Hepatocyte (in vitro differentiated cells): Measurements from ENCODE around the gene RBBP5. TPM values are rescaled to one million over a fixed set of nuclear protein-coding genes. Genes with fewer than 3 reads are reported as not detected.

Experiments used
- DNase-seq: peaks from one replicate; pipeline ENCODE4 v3.0.0-alpha.2; 2016; ENCODE audit warnings: low spot score
- H2AFZ ChIP-seq: fragments of 200-600 bp; sonication (generic); 2 replicates; pipeline ENCODE4 v1.6.0; 2016; ENCODE audit warnings: antibody characterized with exemption, mild to moderate bottlenecking
- H3K27ac ChIP-seq: fragments of 200-600 bp; sonication (generic); 2 replicates; pipeline ENCODE4 v1.5.1; 2016; ENCODE audit warnings: mild to moderate bottlenecking
- H3K27me3 ChIP-seq: fragments of 200-600 bp; sonication (generic); 2 replicates; pipeline ENCODE4 v1.6.1; 2016
- H3K36me3 ChIP-seq: fragments of 200-600 bp; sonication (generic); replicated peaks from 2 replicates; pipeline ENCODE4 v1.5.1; 2016; ENCODE audit warnings: low read depth; ENCODE audit not compliant: insufficient read depth
- H3K4me1 ChIP-seq: fragments of 200-600 bp; sonication (generic); 2 replicates; pipeline ENCODE4 v1.5.1; 2016; ENCODE audit warnings: mild to moderate bottlenecking, moderate library complexity; ENCODE audit not compliant: insufficient read depth
- H3K4me2 ChIP-seq: fragments of 200-600 bp; sonication (generic); 2 replicates; pipeline ENCODE4 v1.6.0; 2016
- H3K4me3 ChIP-seq: fragments of 200-600 bp; sonication (generic); 2 replicates; pipeline ENCODE4 v1.5.1; 2016; ENCODE audit warnings: mild to moderate bottlenecking
- H3K79me2 ChIP-seq: fragments of 200-600 bp; sonication (generic); 2 replicates; pipeline ENCODE4 v1.6.0; 2017; ENCODE audit warnings: mild to moderate bottlenecking
- H3K9me2 ChIP-seq: fragments of 200-600 bp; sonication (generic); replicated peaks from 2 replicates; pipeline ENCODE4 v1.6.0; 2017; ENCODE audit warnings: mild to moderate bottlenecking; ENCODE audit not compliant: insufficient read depth
- H3K9me3 ChIP-seq: fragments of 200-600 bp; sonication (generic); 2 replicates; pipeline ENCODE4 v1.5.1; 2016; ENCODE audit warnings: low read depth, mild to moderate bottlenecking
- H4K20me1 ChIP-seq: fragments of 200-600 bp; sonication (generic); 2 replicates; pipeline ENCODE4 v1.6.0; 2016; ENCODE audit warnings: mild to moderate bottlenecking; ENCODE audit not compliant: insufficient read depth, poor library complexity, severe bottlenecking
- CTCF ChIP-seq: fragments of 200-600 bp; sonication (generic); IDR thresholded peaks from 2 replicates; pipeline ENCODE4 v1.5.1; 2016; ENCODE audit warnings: antibody characterized with exemption, mild to moderate bottlenecking; ENCODE audit not compliant: poor library complexity
- EZH2 ChIP-seq: fragments of 200-600 bp; sonication (generic); IDR thresholded peaks from 2 replicates; pipeline ENCODE4 v1.6.1; 2016; ENCODE audit warnings: antibody characterized with exemption, mild to moderate bottlenecking, borderline replicate concordance
- EZH2phosphoT487 ChIP-seq: fragments of 200-600 bp; sonication (generic); IDR thresholded peaks from one replicate; pipeline ENCODE4 v1.6.1; 2018; ENCODE audit warnings: antibody characterized with exemption, mild to moderate bottlenecking, low read depth, moderate library complexity; ENCODE audit not compliant: unreplicated experiment, severe bottlenecking
- WGBS: methylation state at CpG from one replicate; pipeline ENCODE4 v1.1.6; 2016; ENCODE audit warnings: low lambda C conversion rate; ENCODE audit errors: missing lambda C conversion rate; 5-methylcytosine and 5-hydroxymethylcytosine counted together
- polyA plus RNA-seq: library from polyadenylated mRNA; unstranded; fragments of >200 nt; fragmentation: Nextera tagmentation; extraction: Ambion mirVana; gene quantifications from 2 replicates; pipeline ENCODE4 v1.2.1, GENCODE V29; 2016
- total RNA-seq: library from RNA; depleted of rRNA; stranded (reverse); fragments of >200 nt; gene quantifications from 2 replicates; pipeline ENCODE4 v1.2.3, GENCODE V29; 2014

Gene RBBP5
- total and polyA plus RNA-seq, 2 experiments from 2014 or later: 9.0 to 15.3 TPM

GRCh38 chr1:205054013-205054412 lies 67.8 kb downstream of the RBBP5 start:
- Histone ChIP-seq H3K4me2 (no peak overlapping the region), H3K9me2 (no peaks in the 10 kb centered on the region), H3K27me3 (no peaks in the 10 kb centered on the region), H3K4me1 (no peaks in the 10 kb centered on the region), H3K4me3 (no peak overlapping the region), H3K36me3 (no peaks in the 10 kb centered on the region), H4K20me1 (no peaks in the 10 kb centered on the region), H2AFZ (no peak overlapping the region), H3K27ac (no peak overlapping the region), H3K79me2 (no peaks in the 10 kb centered on the region), H3K9me3 (no peaks in the 10 kb centered on the region)
- DNase-seq: no peak
- WGBS: 62% methylated on average over 7 of the region's 7 CpGs
- no peak for TF ChIP-seq CTCF
- no peak for TF ChIP-seq EZH2phosphoT487
- no peak for TF ChIP-seq EZH2

GRCh38 chr1:205053296-205053695 lies 68.5 kb downstream of the RBBP5 start:
- WGBS: 91% methylated on average over 5 of the region's 5 CpGs
- Histone ChIP-seq H2AFZ (no peak overlapping the region), H3K36me3 (no peaks in the 10 kb centered on the region)

GRCh38 chr1:205052690-205053089 lies 69.1 kb downstream of the RBBP5 start:
- H3K9me2 ChIP-seq: no peaks in the 10 kb centered on the region
- 84% methylated on average over 11 of the region's 11 CpGs for WGBS
- no peaks in the 10 kb centered on the region for H4K20me1 ChIP-seq
- no peak overlapping the region for H3K27ac ChIP-seq
- DNase-seq: no peak
- no peaks in the 10 kb centered on the region for H3K36me3 ChIP-seq
- no peak overlapping the region for H3K4me2 ChIP-seq
- peaks cover 4% of the 10 kb centered on the region for H3K27me3 ChIP-seq
- H2AFZ ChIP-seq: no peak overlapping the region
- no peak overlapping the region for H3K4me3 ChIP-seq
- no peaks in the 10 kb centered on the region for H3K9me3 ChIP-seq
- H3K79me2 ChIP-seq: no peaks in the 10 kb centered on the region
- no peaks in the 10 kb centered on the region for H3K4me1 ChIP-seq
- TF ChIP-seq CTCF: no peak
- TF ChIP-seq EZH2: no peak
- no peak for TF ChIP-seq EZH2phosphoT487

More at GRCh38 chr1:205053296-205053695, 68.5 kb downstream of the RBBP5 start:
- Histone ChIP-seq H3K4me2 (no peak overlapping the region), H3K9me2 (no peaks in the 10 kb centered on the region), H3K4me3 (no peak overlapping the region), H3K79me2 (no peaks in the 10 kb centered on the region), H3K27ac (no peak overlapping the region), H3K4me1 (no peaks in the 10 kb centered on the region), H3K9me3 (no peaks in the 10 kb centered on the region), H3K27me3 (no peaks in the 10 kb centered on the region), H4K20me1 (no peaks in the 10 kb centered on the region)
- no peak for DNase-seq
- no peak for TF ChIP-seq EZH2phosphoT487
- no peak for TF ChIP-seq EZH2
- no peak for TF ChIP-seq CTCF

GRCh38 chr1:205049479-205049878 lies 72.3 kb downstream of the RBBP5 start:
- H3K4me1 ChIP-seq: no peaks in the 10 kb centered on the region
- H3K4me3 ChIP-seq: no peak overlapping the region
- TF ChIP-seq CTCF: no peak
- TF ChIP-seq EZH2: no peak
- no peak for TF ChIP-seq EZH2phosphoT487
- H4K20me1 ChIP-seq: no peaks in the 10 kb centered on the region
- no peak overlapping the region for H3K4me2 ChIP-seq
- H3K79me2 ChIP-seq: no peaks in the 10 kb centered on the region
- H3K36me3 ChIP-seq: no peaks in the 10 kb centered on the region
- WGBS: 65% methylated on average over 6 of the region's 6 CpGs
- peaks cover 32% of the 10 kb centered on the region for H3K27me3 ChIP-seq
- H3K27ac ChIP-seq: no peak overlapping the region
- H3K9me3 ChIP-seq: no peaks in the 10 kb centered on the region
- H2AFZ ChIP-seq: no peak overlapping the region
- no peaks in the 10 kb centered on the region for H3K9me2 ChIP-seq
- no peak for DNase-seq
